Gastrocnemius medialis (tissue), 4 donors: ENCODE data around the gene TMBIM1. TPM values are rescaled to one million over a fixed set of nuclear protein-coding genes. Genes with fewer than 3 reads are reported as not detected.

Experiments
- ATAC-seq, 2 donors: fragments of 150-250 bp; one replicate each; pipeline ENCODE4 v1.9.1; 2016
- DNase-seq, 2 donors: peaks; one replicate each; pipeline ENCODE4 v3.0.0-alpha.2; 2019
- H3K27ac ChIP-seq, 4 donors: fragments of 200-600 bp; sonication (generic); 1 replicate in 1 of 4; 2 replicates in 3 of 4; pipeline ENCODE4 v1.5.1; 2016 to 2018; ENCODE audit warnings: mild to moderate bottlenecking in 2 of 4, moderate library complexity in 1 of 4
- H3K27me3 ChIP-seq, 3 donors: fragments of 200-600 bp; sonication (generic) in 2 of 3; 1 replicate in 1 of 3; 2 replicates in 2 of 3; pipeline versions ENCODE4 v1.5.1 to v1.6.0; 2016 to 2019; ENCODE audit warnings: mild to moderate bottlenecking in 1 of 3, moderate library complexity in 1 of 3
- H3K36me3 ChIP-seq, 2 donors: fragments of 200-600 bp; sonication (generic) in 1 of 2; one replicate each; pipeline ENCODE4 v1.5.1; 2017 to 2018
- H3K4me1 ChIP-seq, 2 donors: fragments of 200-600 bp; sonication (generic) in 1 of 2; one replicate each; pipeline ENCODE4 v1.5.1; 2016 to 2017; ENCODE audit warnings: mild to moderate bottlenecking in 2 of 2
- H3K4me3 ChIP-seq, 4 donors: fragments of 200-600 bp; sonication (generic) in 3 of 4; 1 replicate in 1 of 4; 2 replicates in 3 of 4; pipeline ENCODE4 v1.5.1; 2016 to 2019; ENCODE audit warnings: mild to moderate bottlenecking in 2 of 4
- H3K9me3 ChIP-seq, 3 donors: fragments of 200-600 bp; sonication (generic) in 2 of 3; 1 replicate in 1 of 3; 2 replicates in 2 of 3; pipeline ENCODE4 v1.5.1; 2016 to 2019
- CTCF ChIP-seq, 5 experiments: fragments of 450-650 bp in 3 of 5; fragments of 200-600 bp in 2 of 5; sonication (generic) in 2 of 5; IDR thresholded peaks in 4 of 5; conservative IDR thresholded peaks in 1 of 5; 1 replicate in 4 of 5; 2 replicates in 1 of 5; pipeline ENCODE4 v1.5.1; 2016 to 2019; ENCODE audit warnings: antibody characterized with exemption in 5 of 5, mild to moderate bottlenecking in 3 of 5, moderate library complexity in 3 of 5
- POLR2A ChIP-seq, 2 donors: fragments of 450-650 bp; IDR thresholded peaks; one replicate each; pipeline ENCODE4 v1.6.1; 2017; ENCODE audit warnings: antibody characterized with exemption in 2 of 2, mild to moderate bottlenecking in 2 of 2, moderate library complexity in 2 of 2
- in situ Hi-C, 4 donors: fragments of 200-750 bp; cut with MboI; loops; one replicate each; pipeline versions ENCODE4 v1.15.0 to v1.8.0; 2017; ENCODE audit warnings: low sequenced_read_pairs in 4 of 4
- intact Hi-C: fragments of 100-400 bp; cut with DNase I; formaldehyde crosslinking; loops from one replicate; pipeline ENCODE4 v1.15.1; 2023; ENCODE audit warnings: low total_unique reads
- total RNA-seq, 4 donors: library from RNA; depleted of rRNA; stranded (reverse); fragments of >200 nt; gene quantifications; one replicate each; pipeline versions ENCODE4 v1.1.0 to v1.2.3, GENCODE V29; 2016

TMBIM1 gene
- total RNA-seq, 4 donors from 2014 or later: 142 to 296 (median 215) TPM

- DNase-seq: no peak
- no peaks in the 10 kb centered on the region for H3K27me3 ChIP-seq
- intact Hi-C loops (loop anchor here (10.0 kb wide), 1 partner anchor 1864 kb away; the partner anchor contains the start of gene SMARCAL1), in situ Hi-C loops (loop anchor here in 3 of 4 donors (10.0 to 25.0 kb wide), 3 partner anchors 116 to 384 kb away; partner anchors contain the start of genes BCS1L (in 3 of the 3), RNF25 (in 3 of the 3), STK36 (in 3 of the 3) and ZNF142 (in 3 of the 3))
- peaks cover 0 to 81% of the 10 kb centered on the region in 2 donors for H3K36me3 ChIP-seq
- no peak overlapping the region for H3K4me3 ChIP-seq
- peaks cover 30 to 33% of the 10 kb centered on the region in 2 donors for H3K4me1 ChIP-seq
- no peak for ATAC-seq
- H3K9me3 ChIP-seq: no peaks in the 10 kb centered on the region
- peak overlapping the region; percentile 6 to 100 (median 40) for H3K27ac ChIP-seq
- no peak for TF ChIP-seq POLR2A (IDR thresholded peaks at IDR 0.05)
- no peak for TF ChIP-seq CTCF (IDR thresholded peaks at IDR 0.05 in 4 of 5, conservative IDR thresholded peaks at IDR 0.05 in 1 of 5)
Observed at GRCh38 chr2:218278531-218279360, 13.6 kb downstream of the TMBIM1 start.

- Histone ChIP-seq H3K9me3 (no peaks in the 10 kb centered on the region), H3K27me3 (no peaks in the 10 kb centered on the region), H3K36me3 (peaks cover 0 to 84% of the 10 kb centered on the region in 2 donors), H3K4me3 (no peak overlapping the region), H3K4me1 (peaks cover 30 to 31% of the 10 kb centered on the region in 2 donors), H3K27ac (peak overlapping the region; percentile 38 to 90 (median 40))
- DNase-seq (no peak), ATAC-seq (no peak)
- in situ Hi-C loops: loop anchor here in 3 of 4 donors (10.0 to 25.0 kb wide), 3 partner anchors 117 to 384 kb away; partner anchors contain the start of genes BCS1L (in 3 of the 3), RNF25 (in 3 of the 3), STK36 (in 3 of the 3) and ZNF142 (in 3 of the 3)
- intact Hi-C loops: loop anchor here (10.0 kb wide), 1 partner anchor 1863 kb away; the partner anchor contains the start of gene SMARCAL1
- no peak for TF ChIP-seq POLR2A (IDR thresholded peaks at IDR 0.05)
Observed at GRCh38 chr2:218277921-218278320, 14.4 kb downstream of the TMBIM1 start.

- H3K27ac ChIP-seq: peak overlapping the region; percentile 38 to 90 (median 58)
- H3K27me3 ChIP-seq: no peaks in the 10 kb centered on the region
- no peak overlapping the region for H3K4me3 ChIP-seq
- in situ Hi-C loops: loop anchor here in 3 of 4 donors (10.0 to 25.0 kb wide), 3 partner anchors 118 to 385 kb away; partner anchors contain the start of genes BCS1L (in 3 of the 3), RNF25 (in 3 of the 3), STK36 (in 3 of the 3) and ZNF142 (in 3 of the 3)
- DNase-seq: no peak
- H3K4me1 ChIP-seq: peaks cover 26 to 30% of the 10 kb centered on the region in 2 donors
- ATAC-seq: no peak
- peaks cover 0 to 84% of the 10 kb centered on the region in 2 donors for H3K36me3 ChIP-seq
- no peaks in the 10 kb centered on the region for H3K9me3 ChIP-seq
- intact Hi-C loops: loop anchor here (10.0 kb wide), 1 partner anchor 1862 kb away; the partner anchor contains the start of gene SMARCAL1
- TF ChIP-seq POLR2A (IDR thresholded peaks at IDR 0.05) (no peak), CTCF (IDR thresholded peaks at IDR 0.05 in 4 of 5, conservative IDR thresholded peaks at IDR 0.05 in 1 of 5) (peak in 2 of 5 experiments; percentile 12 to 18)
Observed at GRCh38 chr2:218276986-218277755, 15.1 kb downstream of the TMBIM1 start.

GRCh38 chr2:218275371-218276072 lies 16.8 kb downstream of the TMBIM1 start:
- Histone ChIP-seq H3K27me3 (no peaks in the 10 kb centered on the region), H3K27ac (peak overlapping the region; percentile 38 to 90 (median 82)), H3K4me3 (no peak overlapping the region), H3K36me3 (peaks cover 0 to 70% of the 10 kb centered on the region in 2 donors), H3K4me1 (peaks cover 27 to 33% of the 10 kb centered on the region in 2 donors), H3K9me3 (no peaks in the 10 kb centered on the region)
- in situ Hi-C loops (loop anchor here in 3 of 4 donors (10.0 to 25.0 kb wide), 3 partner anchors 119 to 387 kb away; partner anchors contain the start of genes BCS1L (in 3 of the 3), RNF25 (in 3 of the 3), STK36 (in 3 of the 3) and ZNF142 (in 3 of the 3)), intact Hi-C loops (loop anchor here (10.0 kb wide), 1 partner anchor 1861 kb away; the partner anchor contains the start of gene SMARCAL1)
- DNase-seq (no peak), ATAC-seq (no peak)
- no peak for TF ChIP-seq POLR2A (IDR thresholded peaks at IDR 0.05)
- TF ChIP-seq CTCF (IDR thresholded peaks at IDR 0.05 in 4 of 5, conservative IDR thresholded peaks at IDR 0.05 in 1 of 5): no peak
